Stimulated activated naive B cell treated with anti-CD40 and anti-IgM and Interleukin-4, amounts not matched to agents 10 μg/mL and 1 μg/mL and 100 μg/mL, for 72 hours (primary cell): Measurements from ENCODE around the gene SNRNP200.
A peak's percentile ranks its signal among the peaks of the same experiment; 100 is the strongest.

ENCODE experiments used
- ATAC-seq, 2 donors: fragments of 150-1000 bp; cut with Tn5 transposase; replicated peaks; 2 replicates each; pipeline ENCODE4 v1.10.0; 2021; ENCODE audit warnings: moderate library complexity in 1 of 2
- DNase-seq: peaks from one replicate; pipeline ENCODE4 v3.0.0; 2021
- H3K27ac Mint-ChIP-seq: one replicate; pipeline ENCODE4 v1.8.0; 2022; ENCODE audit warnings: mild to moderate bottlenecking, mixed read lengths
- H3K27me3 Mint-ChIP-seq, 2 donors: one replicate each; pipeline ENCODE4 v1.8.0; 2022; ENCODE audit warnings: mixed read lengths in 2 of 2
- H3K36me3 Mint-ChIP-seq, 2 donors: one replicate each; pipeline ENCODE4 v1.8.0; 2022; ENCODE audit warnings: mixed read lengths in 2 of 2, mild to moderate bottlenecking in 1 of 2
- H3K4me1 Mint-ChIP-seq, 2 donors: one replicate each; pipeline ENCODE4 v1.8.0; 2022; ENCODE audit warnings: mixed read lengths in 2 of 2, mild to moderate bottlenecking in 1 of 2
- H3K4me3 Mint-ChIP-seq, 2 donors: one replicate each; pipeline ENCODE4 v1.8.0; 2022; ENCODE audit warnings: mild to moderate bottlenecking in 2 of 2, mixed read lengths in 2 of 2, moderate library complexity in 1 of 2
- H3K9me3 Mint-ChIP-seq, 2 donors: one replicate each; pipeline ENCODE4 v1.8.0; 2022; ENCODE audit warnings: mixed read lengths in 2 of 2, mild to moderate bottlenecking in 1 of 2

Gene SNRNP200

GRCh38 chr2:96241900-96242611, 63.3 kb downstream of the SNRNP200 start:
- Mint-ChIP-seq H3K9me3 (peaks cover 4% of the 10 kb centered on the region in 2 donors), H3K27me3 (no peaks in the 10 kb centered on the region), H3K4me3 (peak overlapping the region; percentile 62 to 67), H3K27ac (peak overlapping the region; percentile 97), H3K4me1 (peaks cover 38 to 56% of the 10 kb centered on the region in 2 donors), H3K36me3 (peaks cover 25 to 45% of the 10 kb centered on the region in 2 donors)
- DNase-seq (peak; percentile 67), ATAC-seq (peak; percentile 93 to 96)

DNA sequence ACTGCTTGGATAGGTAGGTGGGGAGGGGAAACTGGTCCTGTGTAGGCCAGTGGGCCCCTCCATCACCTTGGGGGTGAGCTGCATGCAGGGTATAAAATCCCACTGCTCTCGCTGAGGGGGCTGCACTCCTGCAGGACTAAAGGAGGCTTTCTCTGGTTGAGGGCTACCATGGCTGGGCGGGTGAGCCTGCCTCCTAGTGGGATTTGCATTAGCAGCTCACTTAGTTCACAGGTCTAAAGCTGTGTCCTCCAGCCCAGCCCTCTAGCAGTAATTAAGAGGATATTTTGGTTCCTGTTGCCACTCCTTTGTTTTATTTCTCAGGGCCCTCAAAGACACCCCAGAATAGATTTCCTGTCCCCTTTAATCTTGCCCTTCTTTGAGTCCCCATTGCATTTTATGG, 64.1 kb downstream of the SNRNP200 start:
- Mint-ChIP-seq H3K27ac (peak overlapping the region; percentile 97), H3K36me3 (peaks cover 20 to 36% of the 10 kb centered on the region in 2 donors), H3K4me3 (peak overlapping the region; percentile 62 to 67), H3K4me1 (peaks cover 33 to 48% of the 10 kb centered on the region in 2 donors), H3K27me3 (no peaks in the 10 kb centered on the region), H3K9me3 (peaks cover 4% of the 10 kb centered on the region in 2 donors)
- DNase-seq (no peak), ATAC-seq (no peak)

DNA sequence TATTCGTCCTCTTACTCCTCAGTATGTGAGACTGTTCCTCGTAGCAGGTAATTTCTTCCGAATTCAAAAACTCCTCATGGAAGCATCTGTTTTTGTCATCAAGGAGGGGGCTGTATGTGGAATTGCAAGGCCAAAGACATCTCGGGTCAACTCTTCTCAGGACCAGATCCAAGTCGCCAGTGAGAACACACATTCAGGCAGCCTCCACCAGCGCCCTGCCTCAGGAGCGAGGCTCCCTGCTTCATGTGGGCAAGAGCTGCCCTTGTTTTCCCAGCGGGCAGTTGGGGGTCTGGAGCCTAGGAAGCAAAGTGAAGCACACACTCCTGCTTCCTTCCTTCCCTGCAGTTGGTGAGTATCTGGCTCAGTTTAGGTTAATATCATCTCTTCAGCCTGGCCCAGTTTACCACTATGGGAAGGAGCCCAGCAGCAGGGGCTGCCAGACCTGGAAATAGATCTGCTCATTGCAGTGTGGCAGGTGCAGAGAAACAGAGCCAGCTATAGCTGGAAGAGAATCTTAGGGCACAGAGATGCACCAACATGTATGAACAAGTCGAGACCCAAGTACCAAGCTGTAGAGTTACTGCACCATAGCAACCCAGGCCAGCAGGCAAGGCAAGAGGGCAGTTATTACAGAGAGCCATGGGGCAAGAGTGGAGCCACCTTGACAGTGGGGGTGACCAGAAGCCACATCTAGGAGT, 64.9 kb downstream of the SNRNP200 start:
- Mint-ChIP-seq H3K27ac (peak overlapping the region; percentile 42), H3K4me1 (peaks cover 25 to 41% of the 10 kb centered on the region in 2 donors), H3K36me3 (peaks cover 13 to 30% of the 10 kb centered on the region in 2 donors), H3K4me3 (no peak overlapping the region), H3K9me3 (no peaks in the 10 kb centered on the region), H3K27me3 (no peaks in the 10 kb centered on the region)
- no peak for ATAC-seq
- no peak for DNase-seq

GRCh38 chr2:96239745-96240264, 65.5 kb downstream of the SNRNP200 start:
- Mint-ChIP-seq H3K27ac (no peak overlapping the region), H3K4me1 (peaks cover 22 to 37% of the 10 kb centered on the region in 2 donors), H3K4me3 (no peak overlapping the region), H3K36me3 (peaks cover 10 to 27% of the 10 kb centered on the region in 2 donors), H3K9me3 (no peaks in the 10 kb centered on the region), H3K27me3 (no peaks in the 10 kb centered on the region)
- no peak for DNase-seq
- ATAC-seq = no peak

GRCh38 chr2:96239091-96239490, 66.3 kb downstream of the SNRNP200 start:
- Mint-ChIP-seq H3K9me3 (no peaks in the 10 kb centered on the region), H3K36me3 (peaks cover 7 to 21% of the 10 kb centered on the region in 2 donors), H3K27me3 (no peaks in the 10 kb centered on the region), H3K27ac (peak overlapping the region; percentile 9), H3K4me1 (peaks cover 26 to 39% of the 10 kb centered on the region in 2 donors), H3K4me3 (no peak overlapping the region)
- ATAC-seq = no peak
- DNase-seq = no peak

DNA sequence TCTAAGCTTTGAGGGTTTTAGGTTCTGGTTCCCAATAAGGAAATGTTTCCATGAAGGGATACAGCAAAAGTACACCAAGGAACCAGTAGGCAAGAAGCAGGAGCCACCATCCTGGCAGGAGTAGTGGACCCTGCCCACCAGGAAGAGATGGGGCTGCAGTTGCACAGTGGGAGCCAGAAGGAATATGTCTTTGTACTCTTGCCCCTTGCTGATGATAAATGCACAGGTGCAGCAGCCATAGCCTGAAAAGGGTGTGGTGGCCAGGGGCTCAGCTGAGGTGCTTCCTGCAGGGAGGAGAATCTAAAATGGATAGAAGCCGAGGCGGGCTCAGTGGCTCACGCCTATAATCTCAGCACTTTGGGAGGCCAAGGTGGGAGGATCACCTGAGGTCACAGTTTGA, 67.1 kb downstream of the SNRNP200 start:
- ATAC-seq = no peak
- Mint-ChIP-seq H3K27ac (no peak overlapping the region), H3K9me3 (no peaks in the 10 kb centered on the region)

DNA sequence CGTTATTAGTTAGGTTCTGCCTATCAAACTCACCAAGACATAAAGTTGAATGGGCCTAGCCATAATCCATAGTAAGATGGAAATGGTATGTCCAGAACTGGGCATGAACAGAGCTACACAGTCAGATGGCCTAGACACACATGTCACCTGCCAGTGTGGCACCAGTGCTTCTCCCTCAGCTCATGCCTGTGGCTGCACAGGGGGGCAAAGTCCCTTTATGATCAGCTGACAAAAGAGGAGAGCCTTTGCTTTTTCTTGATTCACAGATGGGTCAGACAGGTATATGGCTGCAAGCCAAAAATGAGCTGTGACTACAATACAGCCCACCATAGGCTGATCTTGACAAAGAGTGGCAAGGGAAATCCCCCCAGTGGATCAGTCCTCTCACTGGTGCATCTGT, 68.5 kb downstream of the SNRNP200 start:
- H3K4me1 Mint-ChIP-seq = peaks cover 24 to 33% of the 10 kb centered on the region in 2 donors
- H3K36me3 Mint-ChIP-seq = peaks cover 7 to 17% of the 10 kb centered on the region in 2 donors
- H3K27ac Mint-ChIP-seq = peak overlapping the region; percentile 59
- H3K27me3 Mint-ChIP-seq = no peaks in the 10 kb centered on the region
- H3K9me3 Mint-ChIP-seq = no peaks in the 10 kb centered on the region
- DNase-seq = no peak
- ATAC-seq = no peak
- H3K4me3 Mint-ChIP-seq = no peak overlapping the region

More for the DNA sequence above, 67.1 kb downstream of the SNRNP200 start:
- Mint-ChIP-seq H3K36me3 (peaks cover 7 to 21% of the 10 kb centered on the region in 2 donors), H3K4me1 (peaks cover 32 to 46% of the 10 kb centered on the region in 2 donors), H3K4me3 (no peak overlapping the region), H3K27me3 (no peaks in the 10 kb centered on the region)
- no peak for DNase-seq

GRCh38 chr2:96233880-96234316, 71.4 kb downstream of the SNRNP200 start:
- peak overlapping the region; percentile 37 to 47 for H3K4me3 Mint-ChIP-seq
- H3K9me3 Mint-ChIP-seq = no peaks in the 10 kb centered on the region
- ATAC-seq (peak; percentile 98 to 99), DNase-seq (peak; percentile 39)
- peaks cover 18% of the 10 kb centered on the region in 2 donors for H3K4me1 Mint-ChIP-seq
- H3K27me3 Mint-ChIP-seq = no peaks in the 10 kb centered on the region
- H3K36me3 Mint-ChIP-seq = peaks cover 10 to 17% of the 10 kb centered on the region in 2 donors
- H3K27ac Mint-ChIP-seq = peak overlapping the region; percentile 88

DNA sequence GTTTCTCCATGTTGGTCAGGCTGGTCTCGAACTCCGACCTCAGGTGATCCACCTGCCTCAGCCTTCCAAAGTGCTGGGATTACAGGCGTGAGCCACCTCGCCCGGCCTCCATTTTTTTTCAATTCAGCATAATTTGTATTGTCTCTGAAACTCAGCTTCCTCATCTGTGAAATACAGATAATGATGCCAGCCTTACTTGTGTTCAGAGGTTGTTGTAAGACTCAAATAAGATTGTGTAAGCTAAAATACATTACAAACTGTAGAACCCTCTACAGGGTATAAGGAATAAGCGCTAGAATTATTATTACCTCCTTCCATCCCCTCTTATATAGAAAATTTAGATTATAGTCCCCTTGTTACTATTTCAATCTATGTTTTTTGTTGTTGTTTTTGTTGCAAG, 71.9 kb downstream of the SNRNP200 start:
- DNase-seq = no peak
- ATAC-seq = peak; percentile 6 to 24

DNA sequence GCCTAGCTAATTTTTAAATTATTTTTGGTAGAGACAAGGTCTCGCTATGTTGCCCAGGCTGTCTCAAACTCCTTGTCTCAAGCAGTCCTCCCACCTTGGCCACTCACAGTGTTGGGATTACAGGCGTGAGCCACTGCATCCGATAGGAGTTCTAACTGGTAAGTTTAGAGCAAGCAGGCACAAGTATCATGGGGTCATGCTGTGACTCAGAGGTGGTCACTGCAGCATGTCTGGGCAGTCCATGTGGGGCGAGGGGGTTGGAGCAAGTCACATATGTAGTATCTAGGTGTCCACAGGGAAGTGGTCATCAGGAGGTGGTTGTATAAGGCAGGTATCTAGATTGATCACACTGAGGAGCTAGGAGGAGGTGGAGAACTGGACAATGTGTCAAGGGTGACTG, 74.0 kb downstream of the SNRNP200 start:
- no peaks in the 10 kb centered on the region for H3K9me3 Mint-ChIP-seq
- no peak for DNase-seq
- no peaks in the 10 kb centered on the region for H3K27me3 Mint-ChIP-seq
- peaks cover 20 to 21% of the 10 kb centered on the region in 2 donors for H3K4me1 Mint-ChIP-seq
- peak overlapping the region; percentile 69 for H3K27ac Mint-ChIP-seq
- ATAC-seq = no peak
- H3K4me3 Mint-ChIP-seq = no peak overlapping the region
- peaks cover 3 to 9% of the 10 kb centered on the region in 2 donors for H3K36me3 Mint-ChIP-seq

More for the DNA sequence above, 71.9 kb downstream of the SNRNP200 start:
- Mint-ChIP-seq H3K4me3 (peak overlapping the region; percentile 37 to 47), H3K27ac (peak overlapping the region; percentile 88), H3K27me3 (no peaks in the 10 kb centered on the region), H3K36me3 (peaks cover 10 to 17% of the 10 kb centered on the region in 2 donors), H3K4me1 (peaks cover 18% of the 10 kb centered on the region in 2 donors), H3K9me3 (no peaks in the 10 kb centered on the region)

DNA sequence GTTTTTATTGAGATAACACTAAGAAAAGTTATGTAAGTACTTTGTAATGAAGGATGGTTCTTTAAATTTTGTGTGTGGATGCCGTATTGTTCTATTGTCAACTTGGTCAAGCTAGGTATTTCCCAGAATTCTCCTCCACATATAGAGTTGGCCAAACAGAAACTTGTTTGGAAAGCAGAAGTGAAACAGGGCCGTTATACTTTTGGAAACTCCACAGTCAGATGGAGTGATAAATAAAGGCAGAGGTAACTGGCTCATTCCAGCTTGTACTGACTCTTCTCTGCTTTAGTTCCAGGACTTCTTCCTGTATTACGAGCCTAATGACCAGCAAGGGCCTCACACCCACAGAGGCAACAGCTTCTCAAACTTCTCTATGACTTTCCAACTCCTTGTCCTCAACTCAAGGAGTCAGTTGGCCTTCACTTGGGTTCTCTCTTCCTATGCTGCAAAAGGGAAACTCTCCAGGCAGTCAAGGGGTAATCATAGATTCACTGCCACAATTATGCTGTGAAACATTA, 80.3 kb downstream of the SNRNP200 start:
- peak; percentile 47 for DNase-seq
- Mint-ChIP-seq H3K4me3 (peak overlapping the region; percentile 2 to 3), H3K27ac (peak overlapping the region; percentile 91), H3K36me3 (peaks cover 0 to 4% of the 10 kb centered on the region in 2 donors), H3K4me1 (peaks cover 21 to 33% of the 10 kb centered on the region in 2 donors), H3K9me3 (no peaks in the 10 kb centered on the region), H3K27me3 (no peaks in the 10 kb centered on the region)
- ATAC-seq = peak; percentile 95
